NCI-H2171 (cell line): ENCODE measurements around the gene GK.
A peak's percentile ranks its signal among the peaks of the same experiment; 100 is the strongest.
"Not testable (repeated sequence)": the region's sequence is repeated elsewhere in the genome, so short reads cannot be mapped to it uniquely, and the experiment has no call there.

ENCODE experiments used
- DNase-seq: peaks from one replicate; lab custom pipeline; 2025; lab: John Stamatoyannopoulos, UW

GK gene

DNA sequence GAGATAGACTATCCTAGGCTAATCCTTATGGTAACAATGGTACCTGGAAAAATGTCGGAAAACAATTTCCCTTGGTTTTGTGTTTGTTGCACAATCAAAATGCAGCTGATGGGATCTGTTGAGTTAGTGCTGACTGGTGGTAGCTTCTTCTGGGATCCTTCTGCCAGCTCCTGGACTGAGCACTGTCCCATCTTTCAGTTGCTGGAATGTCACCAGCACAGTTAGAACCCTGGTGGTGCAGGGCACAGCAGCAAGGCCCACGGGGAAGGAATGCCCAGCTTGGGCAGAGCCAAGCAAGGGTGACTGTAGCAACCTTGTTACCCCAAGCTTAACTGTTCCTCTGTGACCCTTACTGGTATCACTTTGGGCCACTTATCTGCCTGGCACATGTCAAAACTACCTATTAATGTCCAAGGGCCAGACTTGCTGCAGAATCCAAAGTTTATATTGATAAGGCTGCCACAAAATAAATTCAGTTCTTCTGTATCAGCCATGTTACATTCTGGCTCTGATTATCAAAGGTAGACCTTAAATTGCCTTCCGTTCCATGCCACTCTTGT is 53.1 kb downstream of the GK start:
- DNase-seq = no peak

GRCh38 chrX:30712214-30712613 is 59.0 kb downstream of the GK start:
- no peak for DNase-seq

DNA sequence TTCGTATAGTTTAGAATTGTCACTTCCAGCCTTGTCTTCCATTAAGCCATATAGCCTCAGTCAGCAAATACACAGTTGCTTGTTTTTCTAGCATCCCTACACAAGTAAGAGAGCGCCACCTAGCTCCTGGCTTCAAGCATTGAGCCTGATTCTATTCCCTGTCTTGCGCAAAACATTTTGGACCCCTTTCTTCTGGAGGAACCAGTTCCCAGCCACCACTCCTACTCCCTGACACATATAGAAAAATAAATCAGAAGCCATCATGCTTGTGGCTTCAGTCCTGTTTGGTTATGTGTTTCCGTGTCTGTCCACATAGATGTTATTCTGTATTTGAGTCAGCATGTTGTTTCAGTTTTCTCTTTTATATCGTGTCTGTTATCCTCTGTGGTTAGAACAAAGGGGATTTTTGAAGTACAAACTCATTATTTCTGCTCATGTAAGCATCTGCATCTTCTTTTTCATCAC is 59.9 kb downstream of the GK start:
- no peak for DNase-seq

DNA sequence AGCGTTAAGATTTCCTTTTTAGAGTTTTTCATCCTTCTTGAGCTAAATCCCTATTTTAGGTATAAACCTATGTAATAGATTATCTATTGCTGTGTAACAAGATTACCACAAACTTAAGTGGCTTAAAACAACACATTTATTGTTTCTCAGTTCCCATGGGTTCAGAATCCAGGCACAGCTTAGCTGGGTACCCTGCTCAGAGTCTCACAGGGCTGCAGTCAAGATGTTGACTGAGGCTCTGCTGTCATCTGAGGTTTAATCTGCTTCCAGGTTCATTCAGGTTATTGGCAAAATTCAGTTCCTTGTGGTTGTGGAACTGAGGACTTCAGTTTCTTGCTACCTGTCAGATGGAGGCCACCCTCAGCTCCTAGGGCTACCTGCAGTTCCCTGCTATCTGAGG is 60.9 kb downstream of the GK start:
- no peak for DNase-seq

GRCh38 chrX:30715976-30716375 is 62.8 kb downstream of the GK start:
- no peak for DNase-seq

GRCh38 chrX:30733852-30734660 is 80.8 kb downstream of the GK start:
- DNase-seq = no peak

DNA sequence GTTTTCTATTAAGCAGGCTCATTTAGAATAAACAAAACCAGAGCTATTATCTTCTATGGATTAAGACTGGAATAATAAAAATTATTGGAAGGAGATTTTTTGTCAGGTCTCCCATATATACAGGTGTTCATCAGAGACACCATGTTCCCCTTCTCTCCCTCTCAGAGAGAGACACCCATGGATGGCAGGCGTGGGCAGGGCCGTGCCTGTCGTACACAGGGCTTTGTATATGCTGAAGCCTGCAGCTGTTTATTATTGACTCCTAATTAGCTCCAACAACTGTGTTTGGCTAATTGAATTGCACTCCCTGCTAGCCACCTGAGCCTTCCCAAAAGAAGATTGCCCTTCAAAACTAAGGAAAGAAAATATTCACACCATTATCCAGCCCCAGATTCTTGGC is 81.6 kb downstream of the GK start:
- no peak for DNase-seq

GRCh38 chrX:30735839-30736238 is 82.6 kb downstream of the GK start:
- DNase-seq = peak; percentile 22

- no peak for DNase-seq
Measured at GRCh38 chrX:30741545-30741944, 88.3 kb downstream of the GK start.

DNA sequence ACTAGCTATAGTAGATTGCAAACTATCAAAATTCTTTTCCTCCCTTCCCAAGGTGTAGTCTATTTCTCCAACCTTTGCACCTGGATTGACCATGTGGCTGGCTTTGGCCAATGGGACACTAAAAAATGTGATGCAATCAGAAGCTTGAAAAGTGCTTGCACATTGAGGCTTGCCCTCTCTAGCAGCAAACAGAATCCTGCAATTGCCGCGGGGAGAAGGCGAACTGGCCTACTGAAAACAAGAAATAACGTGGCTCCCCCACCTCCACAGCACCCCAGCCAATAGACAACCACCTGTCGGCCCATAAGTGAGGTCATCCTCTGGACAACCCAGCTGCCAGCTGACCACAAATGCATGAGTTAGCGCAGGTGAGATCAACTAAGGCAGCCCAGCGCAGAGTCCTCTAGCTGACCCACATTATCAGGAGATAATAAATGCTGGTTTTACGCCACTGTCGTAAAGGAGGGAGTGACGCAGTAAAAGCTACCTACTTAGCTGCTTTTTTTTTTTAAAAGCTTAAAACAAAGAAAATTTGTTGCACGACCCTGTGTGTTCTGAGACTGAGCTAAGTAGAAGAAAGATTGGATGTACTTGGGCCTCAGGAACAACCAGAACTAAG is 95.2 kb downstream of the GK start:
- DNase-seq = no peak

- no peak for DNase-seq
Measured at GRCh38 chrX:30751497-30751896, 98.3 kb downstream of the GK start.

DNA sequence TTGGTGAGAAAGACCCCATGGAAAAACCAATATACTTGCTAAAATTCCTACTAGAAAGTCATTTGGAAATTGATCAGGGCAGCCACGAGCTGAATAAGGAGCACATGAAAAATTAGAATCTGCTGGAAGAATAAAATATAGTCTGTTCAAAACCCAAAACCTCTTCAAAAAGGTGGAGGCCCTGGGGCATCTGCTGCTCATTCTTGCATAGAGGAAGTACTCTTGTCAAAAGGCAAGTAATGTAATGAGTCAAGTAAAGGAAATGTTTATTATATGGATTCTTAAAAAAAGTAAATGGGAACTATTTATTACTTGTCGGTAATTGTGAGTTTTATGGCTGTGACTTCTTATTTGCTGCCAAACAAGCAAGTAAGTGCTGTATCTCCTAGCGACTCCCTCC is 109.5 kb downstream of the GK start:
- no peak for DNase-seq

- not testable (repeated sequence) for DNase-seq
Measured at GRCh38 chrX:30773764-30774163, 120.5 kb downstream of the GK start.

DNA sequence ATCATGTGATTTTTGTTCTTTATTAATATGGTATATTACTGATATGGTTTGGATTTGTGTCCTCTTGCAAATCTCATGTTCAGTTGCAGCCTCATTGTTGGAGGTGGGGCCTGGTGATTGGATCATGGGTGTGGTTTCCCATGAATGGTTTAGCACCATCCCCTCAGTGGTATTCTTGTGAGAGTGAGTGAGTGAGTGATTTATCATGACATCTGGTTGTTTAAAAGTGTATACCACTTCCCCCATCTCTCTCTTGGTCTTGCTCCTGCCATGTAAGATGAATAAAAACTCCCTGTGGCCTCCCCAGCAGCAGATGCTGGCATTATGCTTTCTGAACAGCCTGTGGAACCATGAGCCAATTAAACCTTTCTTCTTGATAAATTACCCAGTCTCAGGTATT is 124.4 kb downstream of the GK start:
- DNase-seq = no peak

GRCh38 chrX:30779453-30780030 is 126.3 kb downstream of the GK start:
- DNase-seq = no peak
